ENCODE results near the gene KDELR3. TPM values are rescaled to one million over a fixed set of nuclear protein-coding genes. Genes with fewer than 3 reads are reported as not detected.

Gene KDELR3
- total and polyA plus RNA-seq, 7 donors: 0.53 to 1.9 (median 0.95) TPM

- 89 to 95% (median 92%) methylated on average over 4 of the region's 4 CpGs for WGBS, 3 donors
- H3K36me3 ChIP-seq (ENCODE audit: insufficient read depth in 1 of 2, low read depth in 1 of 2): no peaks in the 10 kb centered on the region
- DNase-seq: no peak
- H3K4me1 ChIP-seq: no peaks in the 10 kb centered on the region
- H3K9me3 ChIP-seq: no peaks in the 10 kb centered on the region
- no peak overlapping the region for H3K4me3 ChIP-seq
- intact Hi-C loops (cut with DNase I): no loop called here
- H3K27ac ChIP-seq: no peak overlapping the region
- TF ChIP-seq CTCF (IDR thresholded peaks at IDR 0.05): no peak
- no peaks in the 10 kb centered on the region for H3K27me3 ChIP-seq (ENCODE audit: insufficient read depth in 3 of 3, low read length in 2 of 3)
- ATAC-seq: no peak
Measured at GRCh38 chr22:38420734-38421133, 47.2 kb upstream of the KDELR3 start.

DNA sequence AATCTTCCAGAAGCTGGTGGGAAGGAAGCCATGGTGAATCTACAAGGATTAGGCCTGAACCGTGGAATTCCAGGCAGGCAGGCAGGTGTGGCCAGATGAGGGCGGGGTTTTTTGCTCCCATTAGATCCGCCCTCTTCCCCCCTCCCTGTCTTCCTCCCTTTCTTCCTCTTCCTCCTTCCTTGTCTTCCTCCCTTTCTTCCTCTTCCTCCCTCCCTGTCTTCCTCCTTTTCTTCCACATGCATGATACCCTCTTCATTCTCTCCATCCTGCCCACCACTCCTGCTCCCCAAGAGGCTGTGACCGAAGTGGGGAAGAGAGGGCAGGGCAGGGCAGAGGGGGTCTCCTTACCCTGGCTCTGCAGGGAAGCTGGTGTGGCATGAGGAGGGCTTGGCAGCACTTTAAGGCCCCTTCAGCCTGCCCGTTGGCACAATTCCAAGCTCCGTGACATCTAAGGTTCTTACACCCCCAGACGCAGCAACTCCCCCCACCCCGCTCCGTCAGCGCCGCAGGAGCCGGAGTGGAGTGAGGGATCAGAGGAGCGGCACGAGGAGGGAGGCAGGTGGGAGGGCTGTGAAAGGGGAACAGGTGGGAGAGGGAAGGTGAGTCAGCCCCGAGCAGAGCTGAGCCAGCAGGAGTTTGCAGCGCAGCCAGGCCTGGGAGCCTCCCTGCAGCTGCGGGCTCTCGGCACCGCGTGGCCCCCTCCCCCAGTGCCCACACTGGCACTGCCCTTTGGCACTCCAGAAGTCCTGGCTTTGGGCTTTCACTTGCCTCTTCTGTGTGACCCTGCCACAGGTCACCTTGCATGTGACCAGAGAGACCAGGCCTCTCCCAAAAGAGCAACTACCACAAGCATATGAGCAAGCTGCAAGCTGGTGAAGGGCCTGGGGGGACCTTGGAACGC, 45.0 kb upstream of the KDELR3 start:
- 56 to 67% (median 57%) methylated on average over 19 to 21 of the region's 21 CpGs for WGBS, 3 donors
- no peak overlapping the region for H3K27ac ChIP-seq
- H3K4me3 ChIP-seq: no peak overlapping the region
- no peak for ATAC-seq
- no peaks in the 10 kb centered on the region for H3K27me3 ChIP-seq (ENCODE audit: insufficient read depth in 3 of 3, low read length in 2 of 3)
- H3K9me3 ChIP-seq: no peaks in the 10 kb centered on the region
- no peaks in the 10 kb centered on the region for H3K4me1 ChIP-seq
- DNase-seq: no peak
- no peaks in the 10 kb centered on the region for H3K36me3 ChIP-seq (ENCODE audit: insufficient read depth in 1 of 2, low read depth in 1 of 2)
- intact Hi-C loops (cut with DNase I): no loop called here
- no peak for TF ChIP-seq CTCF (IDR thresholded peaks at IDR 0.05)

DNA sequence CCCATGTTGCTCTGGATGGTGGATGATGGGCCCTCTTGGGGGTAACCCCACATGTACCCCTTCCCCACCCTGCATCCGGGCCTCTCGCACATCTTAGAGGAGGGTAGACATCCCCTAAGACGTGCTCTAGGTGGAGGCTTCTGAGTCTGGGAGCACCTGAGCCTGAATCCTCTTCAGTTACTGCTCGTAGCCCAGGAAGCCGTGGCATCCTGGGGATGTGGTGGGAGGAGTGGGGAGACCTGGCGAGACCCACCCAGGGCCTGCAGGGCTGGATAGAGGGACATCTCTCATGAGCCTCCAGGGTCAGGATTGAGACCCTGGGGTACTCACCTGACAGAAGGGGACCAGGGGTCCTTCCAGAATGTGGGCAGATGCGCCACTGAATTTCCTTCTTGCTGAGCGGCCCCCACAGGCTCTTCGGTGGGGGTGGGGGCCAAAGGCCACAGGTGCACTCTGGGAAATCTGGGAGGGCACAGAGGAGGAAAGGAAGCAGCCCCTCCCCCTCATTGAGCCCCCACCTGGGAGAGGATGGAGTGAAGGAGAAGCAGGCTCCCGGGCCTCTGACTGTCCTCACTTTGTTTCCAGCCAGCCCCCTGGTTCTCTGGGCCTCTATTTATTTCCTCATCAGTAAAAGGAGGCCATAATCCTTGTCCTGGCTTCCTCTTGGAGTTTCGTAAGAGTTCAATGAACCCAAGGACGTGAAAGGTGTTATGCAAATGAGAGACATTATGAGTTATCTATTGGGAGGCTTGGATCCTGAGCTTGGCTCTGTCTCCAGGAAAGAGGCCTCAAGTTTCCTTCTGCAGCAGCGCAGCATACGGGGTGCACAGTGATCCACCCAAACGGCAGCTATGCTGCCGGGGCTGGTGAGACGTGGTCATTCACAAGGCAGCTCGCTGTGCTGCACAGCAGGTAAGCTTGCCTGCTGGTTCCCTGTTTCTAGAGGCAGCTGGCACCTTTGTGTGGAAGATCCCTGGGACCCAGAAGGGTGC, 44.1 kb upstream of the KDELR3 start:
- no peak for TF ChIP-seq CTCF (IDR thresholded peaks at IDR 0.05)

DNA sequence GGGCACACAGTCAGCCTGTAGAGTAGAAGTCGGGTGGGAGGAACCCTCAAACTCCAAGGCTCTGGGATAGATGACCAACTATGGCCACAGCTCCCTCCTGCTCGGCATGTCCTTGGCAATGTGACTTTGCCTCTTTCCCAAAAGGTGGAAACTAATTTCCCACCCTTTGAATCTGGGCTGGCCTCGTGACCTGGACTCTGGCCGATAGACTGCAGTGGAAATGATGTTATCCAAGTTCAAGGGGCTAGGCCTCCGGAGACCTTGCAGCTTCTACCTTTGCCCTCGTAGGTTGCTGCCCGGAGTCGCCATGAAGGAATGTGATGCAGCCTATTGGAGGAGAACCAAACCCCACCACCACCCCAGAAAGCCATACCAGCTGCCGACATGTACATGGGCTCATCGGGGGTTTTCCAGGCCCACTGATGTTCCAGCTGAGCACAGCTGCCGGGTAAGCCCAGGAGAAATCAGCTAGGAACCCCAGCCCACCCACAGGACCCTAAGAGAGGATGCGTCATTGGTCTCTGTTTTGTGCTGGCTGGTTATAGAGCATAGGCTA, 43.3 kb upstream of the KDELR3 start:
- no peak for ATAC-seq
- no peak for DNase-seq
- no peaks in the 10 kb centered on the region for H3K27me3 ChIP-seq (ENCODE audit: insufficient read depth in 3 of 3, low read length in 2 of 3)

More for the DNA sequence above, 44.1 kb upstream of the KDELR3 start:
- DNase-seq (no peak), ATAC-seq (no peak)
- Histone ChIP-seq H3K36me3 (ENCODE audit: insufficient read depth in 1 of 2, low read depth in 1 of 2) (no peaks in the 10 kb centered on the region), H3K4me3 (no peak overlapping the region), H3K27ac (no peak overlapping the region), H3K27me3 (ENCODE audit: insufficient read depth in 3 of 3, low read length in 2 of 3) (no peaks in the 10 kb centered on the region), H3K4me1 (no peaks in the 10 kb centered on the region), H3K9me3 (no peaks in the 10 kb centered on the region)
- WGBS, 3 donors: 86 to 89% (median 88%) methylated on average over 18 of the region's 18 CpGs
- intact Hi-C loops (cut with DNase I): no loop called here

More for the DNA sequence above, 43.3 kb upstream of the KDELR3 start:
- H3K36me3 ChIP-seq (ENCODE audit: insufficient read depth in 1 of 2, low read depth in 1 of 2): no peaks in the 10 kb centered on the region
- H3K9me3 ChIP-seq: no peaks in the 10 kb centered on the region
- 65 to 72% (median 67%) methylated on average over 12 of the region's 12 CpGs for WGBS, 3 donors
- no peaks in the 10 kb centered on the region for H3K4me1 ChIP-seq
- intact Hi-C loops (cut with DNase I): no loop called here
- TF ChIP-seq CTCF (IDR thresholded peaks at IDR 0.05): no peak
- H3K27ac ChIP-seq: no peak overlapping the region
- H3K4me3 ChIP-seq: no peak overlapping the region

Measured in psoas muscle (tissue), 8 donors.